ENCODE measurements around the gene RIN1.

The RIN1 gene

DNA sequence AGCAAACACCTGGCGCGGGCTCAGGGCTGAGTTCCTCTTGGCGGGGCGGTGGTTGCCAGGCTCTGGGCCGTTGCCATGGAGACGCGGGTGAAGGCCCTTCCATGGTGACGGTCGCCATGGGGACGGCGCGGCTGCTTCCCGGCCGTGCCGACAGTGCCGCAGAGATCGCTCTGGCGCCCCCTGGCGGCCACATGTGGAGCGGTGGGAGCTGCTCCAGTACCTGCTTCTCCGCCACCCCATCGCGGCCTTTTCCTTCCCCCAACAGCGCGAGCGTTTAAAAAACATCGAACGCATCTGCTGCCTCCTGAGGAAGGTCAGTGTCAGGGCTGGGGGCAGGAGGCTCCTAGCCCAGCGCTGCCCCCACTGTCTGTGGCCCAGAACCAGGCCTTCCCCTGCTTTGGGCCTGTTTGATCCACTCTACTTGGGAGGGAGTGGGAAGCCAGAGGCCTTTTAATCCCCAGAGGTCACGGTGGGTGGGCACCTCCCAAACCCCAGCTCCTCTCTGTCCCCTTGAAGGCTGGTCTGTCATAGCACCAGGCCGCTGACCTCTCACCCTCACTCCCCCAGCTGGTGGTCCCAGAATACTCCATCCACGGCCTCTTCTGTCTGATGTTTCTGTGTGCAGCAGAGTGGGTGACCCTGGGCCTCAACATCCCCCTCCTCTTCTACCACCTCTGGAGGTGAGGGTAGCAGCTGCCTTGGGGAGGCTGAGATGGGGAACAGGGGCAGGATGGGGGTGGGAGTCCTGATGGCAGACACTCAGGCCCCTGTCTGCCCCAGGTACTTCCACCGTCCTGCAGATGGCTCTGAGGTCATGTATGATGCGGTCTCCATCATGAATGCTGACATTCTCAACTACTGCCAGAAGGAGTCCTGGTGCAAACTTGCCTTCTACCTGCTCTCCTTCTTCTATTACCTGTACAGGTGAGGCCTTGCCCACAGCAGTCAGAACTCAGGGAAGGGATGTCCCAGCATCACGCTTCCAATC is 53.5 kb downstream of the RIN1 start:
- DNase-seq (ENCODE audit: low read depth) = peak; percentile 98
